Calu3 (cell line): ENCODE data around the gene DDIAS. TPM values are rescaled to one million over a fixed set of nuclear protein-coding genes. Genes with fewer than 3 reads are reported as not detected.
"Not testable (repeated sequence)": the region's sequence is repeated elsewhere in the genome, so short reads cannot be mapped to it uniquely, and the experiment has no call there.

Experiments used
- BruUV-seq: library from RNA; stranded (reverse); fragments of 400-500 nt; replicated peaks from 2 replicates; lab custom pipeline; 2021; lab: Mats Ljungman, UMichigan
- CTCF ChIA-PET: fragments of 300-600 bp; sonication (Branson Sonifier 250); formaldehyde crosslinking; loops from one replicate; lab custom pipeline; 2022; ENCODE audit warnings: antibody characterized with exemption; lab: Charles Lee
- DNase-seq: peaks from one replicate; pipeline ENCODE4 v3.0.0; 2022
- H3K27ac Mint-ChIP-seq: one replicate; pipeline ENCODE4 v1.8.0; 2022; ENCODE audit warnings: mixed read lengths; ENCODE audit not compliant: unreplicated experiment
- H3K27me3 Mint-ChIP-seq: one replicate; pipeline ENCODE4 v1.8.0; 2022; ENCODE audit warnings: mixed read lengths; ENCODE audit not compliant: unreplicated experiment
- H3K36me3 Mint-ChIP-seq: one replicate; pipeline ENCODE4 v1.8.0; 2022; ENCODE audit warnings: mild to moderate bottlenecking, moderate library complexity, mixed read lengths; ENCODE audit not compliant: insufficient read depth, unreplicated experiment
- H3K4me1 Mint-ChIP-seq: one replicate; pipeline ENCODE4 v1.8.0; 2022; ENCODE audit warnings: mild to moderate bottlenecking, low read depth, mixed read lengths; ENCODE audit not compliant: unreplicated experiment
- H3K4me3 Mint-ChIP-seq: one replicate; pipeline ENCODE4 v1.8.0; 2022; ENCODE audit warnings: mild to moderate bottlenecking, low read depth, moderate library complexity, mixed read lengths; ENCODE audit not compliant: unreplicated experiment
- H3K9me3 Mint-ChIP-seq: one replicate; pipeline ENCODE4 v1.8.0; 2022; ENCODE audit warnings: low read depth, mixed read lengths; ENCODE audit not compliant: unreplicated experiment
- intact Hi-C: fragments of 100-400 bp; cut with micrococcal nuclease; formaldehyde crosslinking; loops from one replicate; pipeline ENCODE4 v1.10.0; 2022; ENCODE audit not compliant: unreplicated experiment
- total RNA-seq: library from RNA; stranded (reverse); gene quantifications from 2 replicates; pipeline ENCODE4 v1.2.3, GENCODE V29; 2022
- TF ChIP-seq, protein P1 (sequence below): fragments of 200-600 bp; IDR thresholded peaks from one replicate; pipeline ENCODE4 v1.8.0; 2022; ENCODE audit warnings: antibody characterized with exemption; ENCODE audit not compliant: unreplicated experiment

The DDIAS gene
- total RNA-seq, 1 experiment from 2014 or later, result 10.9 TPM

DNA sequence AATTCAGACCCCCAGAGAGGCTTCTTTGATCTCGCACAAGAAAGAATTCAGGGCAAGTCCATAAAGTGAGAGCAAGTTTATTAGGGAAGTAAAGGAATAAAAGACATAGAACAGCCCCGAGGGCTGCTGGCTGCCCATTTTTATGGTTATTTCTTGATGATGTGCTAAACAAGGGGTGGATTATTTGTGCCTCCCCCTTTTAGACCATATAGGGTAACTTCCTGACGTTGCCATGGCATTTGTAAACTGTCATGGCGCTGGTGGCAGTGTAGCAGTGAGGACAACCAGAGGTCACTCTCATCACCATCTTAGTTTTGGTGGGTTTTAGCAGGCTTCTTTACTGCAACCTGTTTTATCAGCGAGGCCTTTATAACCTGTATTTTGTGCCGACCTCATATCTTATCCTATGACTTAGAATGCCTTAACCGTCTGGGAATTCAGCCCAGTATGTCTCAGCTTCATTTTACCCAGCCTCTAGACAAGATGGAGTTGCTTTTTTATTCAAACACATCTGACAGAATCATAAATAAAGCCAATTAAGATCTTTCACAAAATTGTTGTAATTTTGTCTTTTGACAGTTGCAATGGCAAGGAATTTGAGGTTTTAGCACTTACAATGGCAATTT, 7.6 kb downstream of the DDIAS start:
- no peak overlapping the region for H3K4me3 Mint-ChIP-seq
- no peaks in the 10 kb centered on the region for H3K36me3 Mint-ChIP-seq
- H3K27me3 Mint-ChIP-seq, result no peaks in the 10 kb centered on the region
- intact Hi-C loops, result loop anchor here (5.0 to 10.0 kb wide), 3 partner anchors 163 to 908 kb away; partner anchors contain the start of genes PCF11 and RAB30
- DNase-seq, result no peak
- TF ChIP-seq, protein P1, sequence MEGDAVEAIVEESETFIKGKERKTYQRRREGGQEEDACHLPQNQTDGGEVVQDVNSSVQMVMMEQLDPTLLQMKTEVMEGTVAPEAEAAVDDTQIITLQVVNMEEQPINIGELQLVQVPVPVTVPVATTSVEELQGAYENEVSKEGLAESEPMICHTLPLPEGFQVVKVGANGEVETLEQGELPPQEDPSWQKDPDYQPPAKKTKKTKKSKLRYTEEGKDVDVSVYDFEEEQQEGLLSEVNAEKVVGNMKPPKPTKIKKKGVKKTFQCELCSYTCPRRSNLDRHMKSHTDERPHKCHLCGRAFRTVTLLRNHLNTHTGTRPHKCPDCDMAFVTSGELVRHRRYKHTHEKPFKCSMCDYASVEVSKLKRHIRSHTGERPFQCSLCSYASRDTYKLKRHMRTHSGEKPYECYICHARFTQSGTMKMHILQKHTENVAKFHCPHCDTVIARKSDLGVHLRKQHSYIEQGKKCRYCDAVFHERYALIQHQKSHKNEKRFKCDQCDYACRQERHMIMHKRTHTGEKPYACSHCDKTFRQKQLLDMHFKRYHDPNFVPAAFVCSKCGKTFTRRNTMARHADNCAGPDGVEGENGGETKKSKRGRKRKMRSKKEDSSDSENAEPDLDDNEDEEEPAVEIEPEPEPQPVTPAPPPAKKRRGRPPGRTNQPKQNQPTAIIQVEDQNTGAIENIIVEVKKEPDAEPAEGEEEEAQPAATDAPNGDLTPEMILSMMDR, result no peak
- BruUV-seq, result no TSS peak
- CTCF ChIA-PET, result no interaction called here
- H3K9me3 Mint-ChIP-seq, result no peaks in the 10 kb centered on the region
- H3K4me1 Mint-ChIP-seq, result no peaks in the 10 kb centered on the region
- no peak overlapping the region for H3K27ac Mint-ChIP-seq

DNA sequence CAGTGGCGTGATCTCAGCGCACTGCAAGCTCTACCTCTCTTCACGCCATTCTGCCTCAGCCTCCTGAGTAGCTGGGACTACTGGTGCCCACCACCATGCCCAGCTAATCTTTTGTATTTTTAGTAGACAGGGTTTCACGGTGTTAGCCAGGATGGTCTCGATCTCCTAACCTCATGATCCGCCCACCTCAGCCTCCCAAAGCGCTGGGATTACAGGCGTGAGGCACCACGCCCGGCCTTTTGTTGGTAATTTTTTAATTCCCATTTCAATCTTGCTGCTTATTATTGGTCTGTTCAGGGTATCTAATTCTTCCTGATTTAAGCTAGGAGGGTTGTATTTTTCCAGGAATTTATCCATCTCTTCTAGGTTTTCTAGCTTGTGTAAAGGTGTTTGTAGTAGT, 18.2 kb downstream of the DDIAS start:
- intact Hi-C loops, BruUV-seq, H3K9me3 Mint-ChIP-seq, H3K27me3 Mint-ChIP-seq, DNase-seq, CTCF ChIA-PET, H3K4me3 Mint-ChIP-seq, H3K27ac Mint-ChIP-seq, H3K4me1 Mint-ChIP-seq, H3K36me3 Mint-ChIP-seq: not testable (repeated sequence)

DNA sequence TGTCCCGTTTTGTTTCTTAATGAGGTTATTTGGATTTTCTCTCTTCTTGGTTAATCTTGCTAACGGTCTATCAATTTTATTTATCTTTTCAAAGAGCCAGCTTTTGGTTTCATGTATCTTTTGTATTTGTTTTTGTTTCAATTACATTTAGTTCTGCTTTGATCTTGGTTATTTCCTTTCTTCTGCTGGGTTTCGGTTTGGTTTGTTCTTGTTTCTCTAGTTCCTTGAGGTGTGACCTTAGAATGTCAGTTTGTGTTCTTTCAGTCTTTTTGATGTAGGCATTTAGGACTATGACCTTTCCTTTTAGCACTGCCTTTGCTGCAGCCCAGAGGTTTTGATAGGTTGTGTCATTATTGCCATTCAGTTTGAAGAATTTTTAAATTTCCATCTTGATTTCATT, 18.7 kb downstream of the DDIAS start:
- CTCF ChIA-PET, H3K4me3 Mint-ChIP-seq, H3K27ac Mint-ChIP-seq, BruUV-seq, DNase-seq, H3K4me1 Mint-ChIP-seq, H3K36me3 Mint-ChIP-seq, intact Hi-C loops, H3K9me3 Mint-ChIP-seq, H3K27me3 Mint-ChIP-seq: not testable (repeated sequence)

DNA sequence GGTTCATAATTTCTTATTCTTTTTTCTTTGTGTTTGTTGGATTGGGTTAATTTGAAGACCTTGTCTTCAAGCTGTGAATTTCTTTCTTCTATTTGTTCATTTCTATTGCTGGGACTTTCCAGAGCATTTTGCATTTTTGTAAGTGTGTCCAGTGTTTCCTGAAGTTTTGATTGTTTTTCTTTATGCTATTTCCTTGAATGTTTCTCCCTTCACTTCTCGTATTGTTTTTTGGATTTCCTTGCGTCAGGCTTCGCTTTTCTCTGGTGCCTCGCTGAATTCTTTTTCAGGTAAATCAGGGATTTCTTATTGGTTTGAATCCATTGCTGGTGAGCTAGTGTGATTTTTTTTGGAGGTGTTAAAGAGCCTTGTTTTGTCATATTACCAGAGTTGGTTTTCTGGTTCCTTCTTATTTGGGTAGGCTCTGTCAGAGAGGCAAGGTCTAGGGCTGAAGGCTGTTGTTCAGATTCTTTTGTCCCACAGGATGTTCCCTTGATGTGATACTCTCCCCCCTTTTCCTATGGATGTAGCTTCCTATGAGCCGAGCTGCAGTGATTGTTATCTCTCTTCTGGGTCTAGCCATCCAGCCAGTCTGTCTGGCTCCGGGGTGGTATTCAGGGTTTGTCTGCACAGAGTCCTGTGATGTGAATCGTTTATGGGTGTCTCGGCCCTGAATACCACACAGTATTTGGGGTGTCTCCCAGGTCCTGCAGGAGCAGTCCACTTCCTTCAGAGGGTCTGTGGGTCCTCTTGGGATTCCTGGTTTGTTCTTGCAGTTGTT, 21.0 kb downstream of the DDIAS start:
- H3K4me1 Mint-ChIP-seq, H3K9me3 Mint-ChIP-seq, H3K36me3 Mint-ChIP-seq, H3K4me3 Mint-ChIP-seq, H3K27ac Mint-ChIP-seq, intact Hi-C loops, CTCF ChIA-PET, DNase-seq, BruUV-seq, H3K27me3 Mint-ChIP-seq: not testable (repeated sequence)

DNA sequence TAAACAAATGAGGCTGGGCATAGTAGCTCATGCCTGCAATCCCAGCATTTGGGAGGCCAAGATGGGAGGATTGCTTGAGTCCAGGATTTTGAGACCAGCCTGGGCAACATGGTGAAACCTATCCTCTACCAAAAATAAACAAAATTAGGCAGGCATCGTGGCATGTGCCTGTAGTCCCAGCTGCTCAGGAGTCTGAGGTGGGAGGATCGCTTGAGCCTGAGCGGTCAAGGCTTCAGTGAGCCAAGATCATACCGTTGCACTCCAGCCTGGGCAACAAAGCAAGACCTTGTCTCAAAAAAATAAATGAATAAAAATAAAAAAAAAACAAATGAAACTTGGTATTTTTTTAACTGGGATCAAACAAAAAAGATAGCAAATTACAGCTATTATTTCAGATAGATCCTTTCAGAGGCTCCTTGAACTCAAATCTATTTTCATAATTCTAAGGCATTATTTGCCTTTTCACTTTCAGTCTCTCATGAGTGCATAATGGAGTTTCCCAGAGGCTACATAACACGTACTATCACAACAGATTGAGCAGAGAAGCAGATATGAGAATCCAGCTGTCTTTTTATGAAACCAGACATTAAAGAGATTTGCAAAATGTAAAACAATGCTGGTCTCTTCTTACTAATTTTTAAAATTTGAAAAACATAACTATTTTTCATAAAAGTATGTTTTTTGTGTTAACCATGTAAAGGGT, 23.1 kb downstream of the DDIAS start:
- no peak overlapping the region for H3K27ac Mint-ChIP-seq
- no peaks in the 10 kb centered on the region for H3K4me1 Mint-ChIP-seq
- H3K9me3 Mint-ChIP-seq, result no peaks in the 10 kb centered on the region
- no peak for DNase-seq
- no peak overlapping the region for H3K4me3 Mint-ChIP-seq
- CTCF ChIA-PET, result no interaction called here
- BruUV-seq, result no TSS peak
- intact Hi-C loops, result no loop called here
- H3K27me3 Mint-ChIP-seq, result no peaks in the 10 kb centered on the region
- H3K36me3 Mint-ChIP-seq, result no peaks in the 10 kb centered on the region
- TF ChIP-seq, protein P1, result no peak
